Lung (tissue), 12 donors: ENCODE data around the gene JMJD1C. TPM values are rescaled to one million over a fixed set of nuclear protein-coding genes. Genes with fewer than 3 reads are reported as not detected.

ENCODE experiments used
- ATAC-seq: fragments of 200-7000 bp; cut with Tn5 transposase; one replicate; pipeline ENCODE4 v1.9.1; 2020; ENCODE audit warnings: moderate number of reproducible peaks; ENCODE audit not compliant: insufficient read depth, low FRiP score
- DNase-seq, 3 donors: peaks; one replicate each; pipeline ENCODE4 v3.0.0-alpha.2; 2013 to 2017
- H3K27ac ChIP-seq, 2 donors: one replicate each; pipeline ENCODE4 v1.5.1; 2013; ENCODE audit warnings: mild to moderate bottlenecking in 2 of 2, moderate library complexity in 2 of 2, control low read depth in 1 of 2, inconsistent platforms in 1 of 2, low read depth in 1 of 2, low read length in 1 of 2
- H3K27me3 ChIP-seq, 3 donors: one replicate each; pipeline ENCODE4 v1.5.1; 2013; ENCODE audit warnings: low read length in 2 of 3; ENCODE audit not compliant: control insufficient read depth in 3 of 3, insufficient read depth in 3 of 3
- H3K36me3 ChIP-seq, 4 donors: one replicate each; pipeline ENCODE4 v1.5.1; 2013; ENCODE audit warnings: low read length in 4 of 4, mild to moderate bottlenecking in 1 of 4, moderate library complexity in 1 of 4; ENCODE audit not compliant: control insufficient read depth in 4 of 4, insufficient read depth in 4 of 4
- H3K4me1 ChIP-seq, 5 donors: one replicate each; pipeline ENCODE4 v1.5.1; 2013; ENCODE audit warnings: low read length in 5 of 5, mild to moderate bottlenecking in 2 of 5, moderate library complexity in 1 of 5; ENCODE audit not compliant: control insufficient read depth in 5 of 5, insufficient read depth in 5 of 5
- H3K4me3 ChIP-seq: one replicate; pipeline ENCODE4 v1.5.1; 2013; ENCODE audit warnings: mild to moderate bottlenecking, control low read depth, moderate library complexity
- H3K9ac ChIP-seq, 2 donors: one replicate each; pipeline ENCODE4 v1.5.1; 2013; ENCODE audit warnings: low read length in 2 of 2, control low read depth in 1 of 2; ENCODE audit not compliant: insufficient read depth in 1 of 2
- H3K9me3 ChIP-seq, 4 donors: one replicate each; pipeline ENCODE4 v1.5.1; 2013; ENCODE audit warnings: low read length in 3 of 4, mild to moderate bottlenecking in 1 of 4, moderate library complexity in 1 of 4; ENCODE audit not compliant: control insufficient read depth in 4 of 4, insufficient read depth in 3 of 4
- CTCF ChIP-seq: IDR thresholded peaks from 2 replicates; pipeline ENCODE4 v1.5.1; 2012; ENCODE audit warnings: mild to moderate bottlenecking; ENCODE audit errors: control extremely low read depth, extremely low read depth
- WGBS, 2 donors: extraction: QIAGEN DNeasy Blood & Tissue Kit; methylation state at CpG; one replicate each; pipeline ENCODE4 v1.1.7; 2013; 5-methylcytosine and 5-hydroxymethylcytosine counted together
- polyA plus RNA-seq, 2 donors: library from polyadenylated mRNA; stranded (reverse); fragments of 200-250 nt; gene quantifications; one replicate each; pipeline ENCODE4 v1.2.1, GENCODE V29; 2013
- total RNA-seq, 2 donors: library from RNA; depleted of rRNA in 1 of 2; stranded (reverse); fragments of >200 nt in 1 of 2; gene quantifications; one replicate each; pipeline ENCODE4 v1.2.1, GENCODE V29; 2014 to 2021
- donor health status: control.
- donor health status: control.
- donor health status: Bipolar disorder and iron deficiency.
- donor health status: healthy.
- donor health status: DM: yes; HTN: yes; CAD: no.

JMJD1C gene
- total and polyA plus RNA-seq, 4 donors, result 30.5 to 233 (median 71.2) TPM

- no peak overlapping the region for H3K4me3 ChIP-seq
- WGBS, 2 donors, result 47 to 53% methylated on average over 7 of the region's 7 CpGs
These were observed 258.6 kb downstream of the JMJD1C start for GRCh38 chr10:63206997-63207811.

GRCh38 chr10:63206576-63206975 lies 259.2 kb downstream of the JMJD1C start:
- DNase-seq (no peak), ATAC-seq (no peak)
- Histone ChIP-seq H3K36me3 (peaks cover 0 to 18% (median 11%) of the 10 kb centered on the region in 4 donors), H3K27me3 (no peaks in the 10 kb centered on the region), H3K4me3 (no peak overlapping the region), H3K4me1 (peaks cover 4 to 49% (median 32%) of the 10 kb centered on the region in 5 donors), H3K9ac (peak overlapping the region in 1 of 2 donors; percentile 78), H3K27ac (peak overlapping the region in 1 of 2 donors; percentile 56), H3K9me3 (no peaks in the 10 kb centered on the region)
- TF ChIP-seq CTCF, result no peak

More at GRCh38 chr10:63206997-63207811, 258.6 kb downstream of the JMJD1C start:
- no peaks in the 10 kb centered on the region for H3K9me3 ChIP-seq
- TF ChIP-seq CTCF, result no peak
- H3K9ac ChIP-seq, result peak overlapping the region in 1 of 2 donors; percentile 78
- DNase-seq (peak; percentile 70 to 94 (median 91)), ATAC-seq (peak; percentile 42)
- H3K4me1 ChIP-seq, result peaks cover 4 to 49% (median 32%) of the 10 kb centered on the region in 5 donors
- H3K27me3 ChIP-seq, result no peaks in the 10 kb centered on the region
- H3K36me3 ChIP-seq, result peaks cover 3 to 20% (median 11%) of the 10 kb centered on the region in 4 donors
- peak overlapping the region; percentile 77 to 79 for H3K27ac ChIP-seq

DNA sequence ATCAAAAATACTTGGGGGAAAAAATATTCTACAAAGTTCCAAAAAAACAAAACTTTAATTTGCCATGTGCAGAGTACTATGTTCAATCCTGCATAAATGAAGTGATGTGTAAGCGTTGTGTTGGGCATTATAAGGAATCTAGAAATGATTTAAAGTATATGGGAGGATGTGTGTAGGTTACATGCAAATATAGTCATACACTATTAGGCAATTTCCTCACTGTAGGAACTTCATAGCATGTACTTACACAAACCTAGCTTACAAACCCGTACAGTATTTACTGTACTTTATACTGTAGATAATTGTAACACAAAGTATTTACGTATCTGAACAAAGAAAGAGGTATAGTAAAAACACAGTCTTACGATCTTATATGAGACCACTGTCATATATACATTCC lies 260.4 kb downstream of the JMJD1C start:
- Histone ChIP-seq H3K4me3 (no peak overlapping the region), H3K36me3 (peaks cover 0 to 12% (median 8%) of the 10 kb centered on the region in 4 donors), H3K4me1 (peaks cover 0 to 44% (median 25%) of the 10 kb centered on the region in 5 donors), H3K9me3 (no peaks in the 10 kb centered on the region), H3K27me3 (no peaks in the 10 kb centered on the region), H3K9ac (no peak overlapping the region), H3K27ac (no peak overlapping the region)
- TF ChIP-seq CTCF, result no peak
- WGBS, 2 donors, result 70 to 82% methylated on average over 4 of the region's 4 CpGs
- DNase-seq, result no peak
- ATAC-seq, result no peak
